H1 (cell line): Measurements from ENCODE around the gene PGAP3. TPM values are rescaled to one million over a fixed set of nuclear protein-coding genes. Genes with fewer than 3 reads are reported as not detected.
A peak's percentile ranks its signal among the peaks of the same experiment; 100 is the strongest.

Experiments used
- CTCF ChIA-PET: fragments of 300-600 bp; sonication (Branson Sonifier 250); formaldehyde crosslinking; loops from one replicate; lab custom pipeline; 2021; ENCODE audit not compliant: partially characterized antibody; lab: Charles Lee
- POLR2A ChIA-PET: fragments of 300-600 bp; sonication (Branson Sonifier 250); formaldehyde crosslinking; loops from one replicate; lab custom pipeline; 2021; ENCODE audit warnings: inconsistent platforms; ENCODE audit not compliant: partially characterized antibody; lab: Charles Lee
- DNase-seq, 2 experiments: peaks; one replicate each; pipeline versions ENCODE4 v3.0.0 to v3.0.0-alpha.2; 2010 to 2022; ENCODE audit warnings: low spot score in 2 of 2, low read depth in 1 of 2, mixed read lengths in 1 of 2
- FAIRE-seq: peaks from 2 replicates; lab custom pipeline; 2011; peaks lifted over from hg19 to GRCh38; lab: Jason Lieb, UNC
- H2AFZ ChIP-seq: 2 replicates; pipeline ENCODE4 v1.8.1; 2012; ENCODE audit warnings: low read length, inconsistent platforms
- H2AK5ac ChIP-seq: 2 replicates; pipeline ENCODE4 v1.6.1; 2013; ENCODE audit warnings: low read depth, low read length
- H2BK120ac ChIP-seq: replicated peaks from 2 replicates; pipeline ENCODE3; 2013; ENCODE audit warnings: low read depth, low read length, inconsistent platforms
- H2BK12ac ChIP-seq: 2 replicates; pipeline ENCODE4 v1.6.1; 2013; ENCODE audit warnings: low read depth, low read length
- H2BK15ac ChIP-seq: 2 replicates; pipeline ENCODE4 v1.6.1; 2013; ENCODE audit warnings: low read length
- H2BK20ac ChIP-seq: 2 replicates; pipeline ENCODE4 v1.6.1; 2013; ENCODE audit warnings: low read length
- H2BK5ac ChIP-seq: 2 replicates; pipeline ENCODE4 v1.6.1; 2013; ENCODE audit warnings: low read depth, low read length
- H3K14ac ChIP-seq: 2 replicates; pipeline ENCODE4 v1.6.1; 2013; ENCODE audit warnings: inconsistent platforms; ENCODE audit not compliant: insufficient read length
- H3K18ac ChIP-seq: 2 replicates; pipeline ENCODE4 v1.6.1; 2013; ENCODE audit warnings: low read length; ENCODE audit errors: extremely low read depth
- H3K23ac ChIP-seq: 2 replicates; pipeline ENCODE4 v1.6.1; 2013; ENCODE audit warnings: inconsistent platforms; ENCODE audit not compliant: insufficient read length
- H3K23me2 ChIP-seq: 2 replicates; pipeline ENCODE4 v1.6.1; 2013; ENCODE audit warnings: low read depth, low read length
- H3K27ac ChIP-seq: 2 replicates; pipeline ENCODE4 v1.6.1; 2011; ENCODE audit warnings: low read depth, low read length, inconsistent platforms
- H3K27me3 ChIP-seq, 4 experiments: replicated peaks in 1 of 4; 1 replicate in 1 of 4; 2 replicates in 3 of 4; pipeline versions ENCODE4 v1.6.1 to v1.8.1; 2011 to 2013; ENCODE audit warnings: low read length in 3 of 4, mild to moderate bottlenecking in 3 of 4, inconsistent platforms in 2 of 4, mixed read lengths in 2 of 4, moderate library complexity in 1 of 4; ENCODE audit not compliant: control insufficient read depth in 3 of 4, insufficient read depth in 3 of 4; ENCODE audit errors: extremely low read depth in 1 of 4
- H3K36me3 ChIP-seq, 4 experiments: 2 replicates each; pipeline versions ENCODE4 v1.6.1 to v1.8.1; 2011 to 2013; ENCODE audit warnings: mild to moderate bottlenecking in 4 of 4, low read length in 3 of 4, moderate library complexity in 2 of 4, control low read depth in 1 of 4, inconsistent platforms in 1 of 4; ENCODE audit not compliant: insufficient read depth in 4 of 4, control insufficient read depth in 2 of 4
- H3K4ac ChIP-seq: replicated peaks from 2 replicates; pipeline ENCODE3; 2013; ENCODE audit warnings: low read length, low read depth, mixed read lengths, inconsistent platforms; ENCODE audit not compliant: insufficient read length
- H3K4me1 ChIP-seq, 4 experiments: replicated peaks in 1 of 4; 1 replicate in 1 of 4; 2 replicates in 3 of 4; pipeline versions ENCODE4 v1.6.1 to v1.8.1; 2011 to 2013; ENCODE audit warnings: low read length in 3 of 4, inconsistent platforms in 2 of 4, mixed read lengths in 1 of 4; ENCODE audit not compliant: insufficient read depth in 4 of 4, control insufficient read depth in 3 of 4
- H3K4me2 ChIP-seq, 2 experiments: 2 replicates each; pipeline versions ENCODE4 v1.6.1 to v1.8.1; 2011 to 2013; ENCODE audit warnings: low read depth in 2 of 2, low read length in 2 of 2, control low read depth in 1 of 2, inconsistent platforms in 1 of 2, mild to moderate bottlenecking in 1 of 2; ENCODE audit not compliant: insufficient read depth in 1 of 2
- H3K4me3 ChIP-seq, 4 experiments: fragments of 200-600, 300-600 bp in 1 of 4; sonication (generic), shearing (Covaris generic), sonication (Bioruptor Twin) in 1 of 4; 2 replicates each; pipeline versions ENCODE4 v1.5.1 to v1.8.1; 2011 to 2016; ENCODE audit warnings: low read length in 4 of 4, low read depth in 3 of 4, control low read depth in 2 of 4, inconsistent platforms in 2 of 4, mild to moderate bottlenecking in 2 of 4, mixed read lengths in 1 of 4, moderate library complexity in 1 of 4; ENCODE audit not compliant: insufficient read depth in 2 of 4; ENCODE audit errors: extremely low read depth in 1 of 4
- H3K56ac ChIP-seq: replicated peaks from 2 replicates; pipeline ENCODE3; 2013; ENCODE audit warnings: low read depth, mild to moderate bottlenecking, mixed read lengths, low read length, inconsistent platforms; ENCODE audit not compliant: insufficient read length
- H3K79me1 ChIP-seq: 2 replicates; pipeline ENCODE4 v1.6.1; 2013; ENCODE audit warnings: low read depth, low read length, control low read depth
- H3K79me2 ChIP-seq, 2 experiments: 2 replicates each; pipeline versions ENCODE4 v1.6.1 to v1.8.1; 2012 to 2013; ENCODE audit warnings: low read length in 2 of 2, mild to moderate bottlenecking in 2 of 2, inconsistent platforms in 1 of 2; ENCODE audit not compliant: insufficient read depth in 2 of 2, control insufficient read depth in 1 of 2
- H3K9ac ChIP-seq, 4 experiments: replicated peaks in 1 of 4; 1 replicate in 1 of 4; 2 replicates in 3 of 4; pipeline versions ENCODE4 v1.6.1 to v1.8.1; 2011 to 2013; ENCODE audit warnings: low read depth in 3 of 4, low read length in 3 of 4, control low read depth in 2 of 4, mild to moderate bottlenecking in 2 of 4, moderate library complexity in 2 of 4, inconsistent platforms in 1 of 4; ENCODE audit errors: extremely low read depth in 1 of 4
- H3K9me3 ChIP-seq, 2 experiments: 2 replicates each; pipeline versions ENCODE4 v1.6.1 to v1.8.1; 2012 to 2013; ENCODE audit warnings: mild to moderate bottlenecking in 2 of 2, moderate library complexity in 2 of 2, control low read depth in 1 of 2, inconsistent platforms in 1 of 2, low read depth in 1 of 2, low read length in 1 of 2, mixed read lengths in 1 of 2; ENCODE audit not compliant: insufficient read depth in 2 of 2
- H4K20me1 ChIP-seq, 2 experiments: replicated peaks in 1 of 2; 2 replicates each; pipeline versions ENCODE3 to v1.8.1; 2011 to 2013; ENCODE audit warnings: inconsistent platforms in 2 of 2, low read length in 2 of 2, mild to moderate bottlenecking in 1 of 2; ENCODE audit not compliant: insufficient read depth in 2 of 2, control insufficient read depth in 1 of 2
- H4K5ac ChIP-seq: 2 replicates; pipeline ENCODE4 v1.6.1; 2013; ENCODE audit warnings: low read length, low read depth, mixed read lengths, inconsistent platforms; ENCODE audit not compliant: insufficient read length
- H4K8ac ChIP-seq: 2 replicates; pipeline ENCODE4 v1.8.0; 2013; ENCODE audit warnings: mild to moderate bottlenecking, moderate library complexity, low read length, inconsistent platforms; ENCODE audit not compliant: insufficient read depth; ENCODE audit errors: extremely low read depth
- H4K91ac ChIP-seq: replicated peaks from 2 replicates; pipeline ENCODE3; 2013; ENCODE audit warnings: low read length, mixed read lengths, inconsistent platforms; ENCODE audit not compliant: insufficient read length
- CBX8 ChIP-seq: fragments of 300-800, 300-1000 bp; sonication (generic); IDR thresholded peaks from 2 replicates; pipeline ENCODE4 v1.7.1; 2016; ENCODE audit warnings: low read depth, low read length, borderline replicate concordance
- EGR1 ChIP-seq: IDR thresholded peaks from 2 replicates; pipeline ENCODE4 v1.6.1; 2011; ENCODE audit warnings: low read depth, low read length, borderline replicate concordance
- EP300 ChIP-seq, 2 experiments: IDR thresholded peaks; 1 replicate in 1 of 2; 2 replicates in 1 of 2; pipeline ENCODE4 v1.6.1; 2011 to 2012; ENCODE audit warnings: low read depth in 2 of 2, low read length in 2 of 2, mild to moderate bottlenecking in 2 of 2, borderline replicate concordance in 1 of 2, inconsistent platforms in 1 of 2, moderate library complexity in 1 of 2
- RXRA ChIP-seq: IDR thresholded peaks from 2 replicates; pipeline ENCODE4 v1.6.1; 2011; ENCODE audit warnings: low read depth, mild to moderate bottlenecking, low read length, moderate library complexity; ENCODE audit not compliant: insufficient read depth
- SIX5 ChIP-seq: IDR thresholded peaks from 2 replicates; pipeline ENCODE4 v1.6.1; 2011; ENCODE audit warnings: mild to moderate bottlenecking, low read depth, low read length
- TCF12 ChIP-seq: IDR thresholded peaks from 2 replicates; pipeline ENCODE4 v1.6.1; 2011; ENCODE audit warnings: low read depth, mild to moderate bottlenecking, low read length
- ZNF274 ChIP-seq: IDR thresholded peaks from 2 replicates; pipeline ENCODE4 v1.7.0; 2012; ENCODE audit warnings: low read length, borderline replicate concordance; ENCODE audit errors: extremely low read depth
- WGBS, 2 experiments: shearing (Covaris generic) in 1 of 2; methylation state at CpG; one replicate each; pipeline versions ENCODE4 v1.1.6 to v1.1.7; 2013 to 2015; ENCODE audit warnings: low lambda C conversion rate in 2 of 2, mixed read lengths in 2 of 2, inconsistent platforms in 1 of 2, low coverage in 1 of 2, missing lambda C conversion rate in 1 of 2; ENCODE audit not compliant: insufficient replicate concordance in 2 of 2, insufficient coverage in 1 of 2, insufficient read length in 1 of 2; ENCODE audit errors: extremely low coverage in 1 of 2, missing lambda C conversion rate in 1 of 2; 5-methylcytosine and 5-hydroxymethylcytosine counted together
- polyA plus RNA-seq, 7 experiments: library from polyadenylated mRNA; depleted of rRNA in 3 of 7; stranded (reverse) in 5 of 7; unstranded in 2 of 7; fragments of >200 nt in 5 of 7; fragments of 200-250 nt in 2 of 7; gene quantifications; 1 replicate in 5 of 7; 2 replicates in 1 of 7; 4 replicates in 1 of 7; pipeline versions ENCODE4 v1.2.1 to v1.2.3, GENCODE V29; 2011 to 2013; ENCODE audit warnings: missing spikeins in 2 of 7, mixed read lengths in 2 of 7
- total RNA-seq: library from RNA; stranded (reverse); fragmentation: NEBNext Ultra II Directional; extraction: Animal tissue kit (Norgen Biotek cat#: 25700); gene quantifications from 2 replicates; pipeline ENCODE4 v1.2.1, GENCODE V29; 2021
- TF ChIP-seq, protein P1 (sequence below): IDR thresholded peaks from 2 replicates; pipeline ENCODE4 v1.6.1; 2012; ENCODE audit warnings: inconsistent platforms

Gene PGAP3
- total and polyA plus RNA-seq, 2 of the 8 experiments (the other 6 are each of a cell fraction or from before 2014, with no cell fraction given), result 21.0 to 30.7 TPM

DNA sequence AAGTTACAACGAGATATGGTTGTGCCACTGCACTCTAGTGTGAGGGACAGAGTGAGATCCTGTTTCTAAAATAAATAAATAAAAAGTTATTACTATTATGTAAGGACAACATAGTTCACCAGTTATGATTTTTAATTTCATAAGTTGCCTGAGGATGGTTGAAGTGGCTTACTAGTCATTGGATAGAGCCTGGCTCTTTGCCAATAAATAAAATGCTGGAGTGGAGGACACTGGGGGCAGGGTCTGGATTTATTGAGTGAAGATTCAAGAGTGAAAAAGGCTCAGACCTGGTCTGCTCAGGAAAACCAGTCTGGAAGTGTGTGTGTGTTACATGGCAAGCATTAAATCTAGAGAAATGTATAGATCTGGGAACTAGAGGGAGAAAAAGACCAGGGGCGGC, 48.8 kb downstream of the PGAP3 start:
- no peak overlapping the region for H2BK12ac ChIP-seq
- no peak for FAIRE-seq

More for the DNA sequence above, 48.8 kb downstream of the PGAP3 start:
- H2BK15ac ChIP-seq, result no peak overlapping the region
- H4K91ac ChIP-seq, result no peak overlapping the region
- no peaks in the 10 kb centered on the region for H3K36me3 ChIP-seq
- H4K5ac ChIP-seq, result no peak overlapping the region
- H3K4me1 ChIP-seq, result peaks cover 16 to 35% (median 23%) of the 10 kb centered on the region in 4 experiments
- DNase-seq, result no peak
- H3K27ac ChIP-seq, result no peak overlapping the region
- POLR2A ChIA-PET, result interaction anchor here (0.6 to 5.5 kb wide), 9 partner anchors 8 to 116 kb away, joined by 3 to 28 read pairs (median 3); partner anchors contain the start of gene ERBB2
- no peak overlapping the region for H3K14ac ChIP-seq
- 95% methylated on average over 2 of the region's 2 CpGs; no CpG with 5 or more reads in 1 of the 2 experiments for WGBS, 2 experiments
- no peaks in the 10 kb centered on the region for H3K9me3 ChIP-seq
- H3K79me2 ChIP-seq, result peaks cover 8 to 64% of the 10 kb centered on the region in 2 experiments
- H2AK5ac ChIP-seq, result no peak overlapping the region
- peak overlapping the region in 1 of 2 experiments; percentile 31; a peak in 1 of 4 replicates for H3K4me2 ChIP-seq
- H3K18ac ChIP-seq, result no peak overlapping the region
- no peak overlapping the region for H3K4ac ChIP-seq
- no peak overlapping the region for H2BK120ac ChIP-seq
- peaks cover 8% of the 10 kb centered on the region; the same call in 1 of the 2 replicates for H3K23me2 ChIP-seq
- no peak overlapping the region for H3K4me3 ChIP-seq
- H3K27me3 ChIP-seq, result 0 out of 7 replicates have a peak, but pooled peaks cover 0 to 3% (median 0%) of the 10 kb centered on the region in 4 experiments
- H2BK20ac ChIP-seq, result no peak overlapping the region
- CTCF ChIA-PET, result interaction anchor here (1.0 to 49.2 kb wide), 10 partner anchors 9 to 142 kb away, joined by 3 to 1885 read pairs (median 9); partner anchors contain the start of genes ERBB2, MIEN1, PGAP3 and PNMT
- H3K79me1 ChIP-seq, result peaks cover 38% of the 10 kb centered on the region
- no peak overlapping the region for H3K23ac ChIP-seq
- peaks cover 3 to 27% of the 10 kb centered on the region in 2 experiments for H4K20me1 ChIP-seq
- no peak overlapping the region for H2AFZ ChIP-seq
- H4K8ac ChIP-seq, result no peak overlapping the region
- no peak overlapping the region for H3K56ac ChIP-seq
- no peak overlapping the region for H2BK5ac ChIP-seq
- no peak overlapping the region for H3K9ac ChIP-seq
- TF ChIP-seq CBX8 (no peak), SIX5 (no peak), ZNF274 (no peak), EGR1 (no peak), RXRA (no peak), EP300 (IDR thresholded peaks at IDR 0.05; ENCODE audit: borderline replicate concordance in 1 of 2, low read depth in 2 of 2, low read length in 2 of 2) (no peak), TCF12 (no peak)
- TF ChIP-seq, protein P1, sequence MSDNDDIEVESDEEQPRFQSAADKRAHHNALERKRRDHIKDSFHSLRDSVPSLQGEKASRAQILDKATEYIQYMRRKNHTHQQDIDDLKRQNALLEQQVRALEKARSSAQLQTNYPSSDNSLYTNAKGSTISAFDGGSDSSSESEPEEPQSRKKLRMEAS, result no peak
